CD14-positive monocyte (primary cell): ENCODE results near the gene CCP110. TPM values are rescaled to one million over a fixed set of nuclear protein-coding genes. Genes with fewer than 3 reads are reported as not detected.
A peak's percentile ranks its signal among the peaks of the same experiment; 100 is the strongest.

Experiments
- DNase-seq, 3 donors: peaks; one replicate each; pipeline ENCODE4 v3.0.0-alpha.2; 2011 to 2022
- H2AFZ ChIP-seq: 2 replicates; pipeline ENCODE4 v1.6.0; 2012; ENCODE audit warnings: mild to moderate bottlenecking, low read depth, low read length, inconsistent platforms; ENCODE audit not compliant: insufficient read depth, poor library complexity, severe bottlenecking
- H3K27ac ChIP-seq, 2 donors: 1 replicate in 1 of 2; 2 replicates in 1 of 2; pipeline ENCODE4 v1.5.1; 2012 to 2013; ENCODE audit warnings: low read length in 2 of 2, control low read depth in 1 of 2, inconsistent platforms in 1 of 2, low read depth in 1 of 2, mild to moderate bottlenecking in 1 of 2
- H3K27me3 ChIP-seq, 2 donors: one replicate each; pipeline versions ENCODE4 v1.6.0 to v1.6.1; 2011 to 2013; ENCODE audit warnings: low read length in 2 of 2; ENCODE audit not compliant: control insufficient read depth in 2 of 2, insufficient read depth in 2 of 2
- H3K36me3 ChIP-seq, 2 donors: replicated peaks in 1 of 2; 1 replicate in 1 of 2; 2 replicates in 1 of 2; pipeline versions ENCODE4 v1.5.1 to v1.6.1; 2012 to 2013; ENCODE audit warnings: low read length in 2 of 2, control low read depth in 1 of 2, inconsistent platforms in 1 of 2, mild to moderate bottlenecking in 1 of 2; ENCODE audit not compliant: insufficient read depth in 2 of 2, control insufficient read depth in 1 of 2
- H3K4me1 ChIP-seq, 2 donors: 1 replicate in 1 of 2; 2 replicates in 1 of 2; pipeline versions ENCODE4 v1.5.1 to v1.6.1; 2012 to 2013; ENCODE audit warnings: low read length in 2 of 2, control low read depth in 1 of 2, inconsistent platforms in 1 of 2, mild to moderate bottlenecking in 1 of 2, moderate library complexity in 1 of 2; ENCODE audit not compliant: insufficient read depth in 2 of 2, control insufficient read depth in 1 of 2
- H3K4me2 ChIP-seq: replicated peaks from 2 replicates; pipeline ENCODE3; 2012; ENCODE audit warnings: low read length, moderate library complexity, mild to moderate bottlenecking; ENCODE audit not compliant: poor library complexity, severe bottlenecking; ENCODE audit errors: extremely low read depth
- H3K4me3 ChIP-seq, 3 experiments: fragments of 200-600 bp in 1 of 3; sonication (generic) in 1 of 3; replicated peaks in 1 of 3; 1 replicate in 2 of 3; 2 replicates in 1 of 3; pipeline ENCODE4 v1.5.1; 2011 to 2013; ENCODE audit warnings: low read length in 3 of 3, mild to moderate bottlenecking in 3 of 3, control low read depth in 2 of 3, low read depth in 2 of 3, inconsistent platforms in 1 of 3, moderate library complexity in 1 of 3
- H3K79me2 ChIP-seq: 2 replicates; pipeline ENCODE4 v1.6.0; 2012; ENCODE audit warnings: mild to moderate bottlenecking, control low read depth, inconsistent platforms, low read length, moderate library complexity; ENCODE audit not compliant: insufficient read depth
- H3K9ac ChIP-seq: 2 replicates; pipeline ENCODE4 v1.6.0; 2017; ENCODE audit warnings: low read length, mild to moderate bottlenecking; ENCODE audit not compliant: insufficient read depth, poor library complexity, severe bottlenecking
- H3K9me3 ChIP-seq, 2 donors: replicated peaks in 1 of 2; 1 replicate in 1 of 2; 2 replicates in 1 of 2; pipeline versions ENCODE4 v1.5.1 to v1.6.1; 2012 to 2013; ENCODE audit warnings: low read length in 2 of 2, control low read depth in 1 of 2; ENCODE audit not compliant: control insufficient read depth in 1 of 2, insufficient read depth in 1 of 2
- H4K20me1 ChIP-seq: 2 replicates; pipeline ENCODE4 v1.6.0; 2012; ENCODE audit warnings: mild to moderate bottlenecking, low read length, control low read depth, moderate library complexity; ENCODE audit not compliant: insufficient read depth
- H3K27ac Mint-ChIP-seq, 7 donors: one replicate each; pipeline ENCODE4 v1.8.0; 2020; ENCODE audit warnings: mild to moderate bottlenecking in 7 of 7, mixed read lengths in 7 of 7, moderate library complexity in 6 of 7, inconsistent platforms in 2 of 7
- H3K27me3 Mint-ChIP-seq, 3 donors: one replicate each; pipeline ENCODE4 v1.8.0; 2021 to 2022; ENCODE audit warnings: low read depth in 3 of 3, mild to moderate bottlenecking in 3 of 3, mixed read lengths in 3 of 3, moderate library complexity in 3 of 3, inconsistent platforms in 1 of 3
- H3K36me3 Mint-ChIP-seq, 2 donors: one replicate each; pipeline ENCODE4 v1.8.0; 2020; ENCODE audit warnings: mixed read lengths in 2 of 2, inconsistent platforms in 1 of 2, mild to moderate bottlenecking in 1 of 2
- H3K4me1 Mint-ChIP-seq: one replicate; pipeline ENCODE4 v1.8.0; 2020; ENCODE audit warnings: mild to moderate bottlenecking, mixed read lengths
- H3K4me3 Mint-ChIP-seq, 2 donors: one replicate each; pipeline ENCODE4 v1.8.0; 2020; ENCODE audit warnings: mild to moderate bottlenecking in 2 of 2, mixed read lengths in 2 of 2, moderate library complexity in 1 of 2
- H3K9me3 Mint-ChIP-seq, 7 donors: one replicate each; pipeline ENCODE4 v1.8.0; 2020 to 2022; ENCODE audit warnings: mixed read lengths in 7 of 7, mild to moderate bottlenecking in 6 of 7, moderate library complexity in 6 of 7, inconsistent platforms in 2 of 7
- WGBS: methylation state at CpG from one replicate; pipeline ENCODE4 v1.1.5; 2013; ENCODE audit warnings: missing lambda C conversion rate; ENCODE audit not compliant: insufficient coverage; 5-methylcytosine and 5-hydroxymethylcytosine counted together
- intact Hi-C, 2 donors: fragments of 100-400 bp; cut with micrococcal nuclease; formaldehyde crosslinking; loops; one replicate each; pipeline versions ENCODE4 v1.15.0 to v1.15.1; 2023
- polyA plus RNA-seq, 3 donors: library from polyadenylated mRNA; depleted of rRNA in 1 of 3; unstranded in 2 of 3; stranded (reverse) in 1 of 3; fragments of 300-500 nt in 2 of 3; fragments of >200 nt in 1 of 3; fragmentation: Illumina TruSeq in 2 of 3; gene quantifications; 1 replicate in 2 of 3; 2 replicates in 1 of 3; pipeline ENCODE4 v1.2.3, GENCODE V29; 2012 to 2021
- TF ChIP-seq, protein P1 (sequence below): fragments of 200-600 bp; IDR thresholded peaks from one replicate; pipeline ENCODE4 v1.8.0; 2022; ENCODE audit warnings: antibody characterized with exemption, mild to moderate bottlenecking

Gene CCP110
- polyA plus RNA-seq, 3 donors = 3.5 to 6.2 (median 6.1) TPM

- no peak overlapping the region for H3K4me2 ChIP-seq
- TF ChIP-seq, protein P1, sequence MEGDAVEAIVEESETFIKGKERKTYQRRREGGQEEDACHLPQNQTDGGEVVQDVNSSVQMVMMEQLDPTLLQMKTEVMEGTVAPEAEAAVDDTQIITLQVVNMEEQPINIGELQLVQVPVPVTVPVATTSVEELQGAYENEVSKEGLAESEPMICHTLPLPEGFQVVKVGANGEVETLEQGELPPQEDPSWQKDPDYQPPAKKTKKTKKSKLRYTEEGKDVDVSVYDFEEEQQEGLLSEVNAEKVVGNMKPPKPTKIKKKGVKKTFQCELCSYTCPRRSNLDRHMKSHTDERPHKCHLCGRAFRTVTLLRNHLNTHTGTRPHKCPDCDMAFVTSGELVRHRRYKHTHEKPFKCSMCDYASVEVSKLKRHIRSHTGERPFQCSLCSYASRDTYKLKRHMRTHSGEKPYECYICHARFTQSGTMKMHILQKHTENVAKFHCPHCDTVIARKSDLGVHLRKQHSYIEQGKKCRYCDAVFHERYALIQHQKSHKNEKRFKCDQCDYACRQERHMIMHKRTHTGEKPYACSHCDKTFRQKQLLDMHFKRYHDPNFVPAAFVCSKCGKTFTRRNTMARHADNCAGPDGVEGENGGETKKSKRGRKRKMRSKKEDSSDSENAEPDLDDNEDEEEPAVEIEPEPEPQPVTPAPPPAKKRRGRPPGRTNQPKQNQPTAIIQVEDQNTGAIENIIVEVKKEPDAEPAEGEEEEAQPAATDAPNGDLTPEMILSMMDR = no peak
- H3K4me1 ChIP-seq = no peaks in the 10 kb centered on the region
- H3K9me3 ChIP-seq = no peaks in the 10 kb centered on the region
- no peak overlapping the region for H2AFZ ChIP-seq
- Mint-ChIP-seq H3K27me3 (peaks cover 0 to 4% (median 2%) of the 10 kb centered on the region in 3 donors), H3K27ac (no peak overlapping the region), H3K36me3 (peaks cover 72 to 92% of the 10 kb centered on the region in 2 donors), H3K4me3 (no peak overlapping the region), H3K9me3 (peaks cover 0 to 2% (median 0%) of the 10 kb centered on the region in 7 donors), H3K4me1 (peaks cover 6% of the 10 kb centered on the region)
- H3K9ac ChIP-seq = no peak overlapping the region
- no peak overlapping the region for H3K4me3 ChIP-seq
- intact Hi-C loops = no loop called here
- H3K36me3 ChIP-seq = peaks cover 46 to 90% of the 10 kb centered on the region in 2 donors
- no peak overlapping the region for H3K27ac ChIP-seq
- H3K27me3 ChIP-seq = no peaks in the 10 kb centered on the region
- H3K79me2 ChIP-seq = no peaks in the 10 kb centered on the region
- no peaks in the 10 kb centered on the region for H4K20me1 ChIP-seq
- no peak for DNase-seq
- WGBS = 100% methylated on average over 1 of the region's 5 CpGs
Observed at GRCh38 chr16:19588661-19589060, 64.9 kb downstream of the CCP110 start.

GRCh38 chr16:19589106-19589505 lies 65.4 kb downstream of the CCP110 start:
- Mint-ChIP-seq H3K4me1 (peaks cover 2% of the 10 kb centered on the region), H3K27ac (peak overlapping the region in 1 of 7 donors; percentile 30), H3K9me3 (peaks cover 0 to 1% (median 0%) of the 10 kb centered on the region in 7 donors), H3K27me3 (peaks cover 0 to 4% (median 2%) of the 10 kb centered on the region in 3 donors), H3K36me3 (peaks cover 72 to 91% of the 10 kb centered on the region in 2 donors), H3K4me3 (no peak overlapping the region)
- Histone ChIP-seq H2AFZ (no peak overlapping the region), H3K4me3 (no peak overlapping the region), H3K27me3 (no peaks in the 10 kb centered on the region), H4K20me1 (no peaks in the 10 kb centered on the region), H3K9me3 (no peaks in the 10 kb centered on the region), H3K36me3 (peaks cover 50 to 90% of the 10 kb centered on the region in 2 donors), H3K4me2 (no peak overlapping the region), H3K79me2 (no peaks in the 10 kb centered on the region), H3K9ac (no peak overlapping the region), H3K27ac (no peak overlapping the region), H3K4me1 (no peaks in the 10 kb centered on the region)
- intact Hi-C loops = no loop called here
- WGBS = 100% methylated on average over 1 of the region's 5 CpGs
- TF ChIP-seq, protein P1 = no peak
- DNase-seq = no peak
